PC-3 (cell line): ENCODE measurements around the gene MAG. TPM values are rescaled to one million over a fixed set of nuclear protein-coding genes. Genes with fewer than 3 reads are reported as not detected.

Experiments used
- ATAC-seq: fragments of 200-7000 bp; cut with Tn5 transposase; 2 replicates; pipeline ENCODE4 v1.9.1; 2020; ENCODE audit warnings: mild to moderate bottlenecking, moderate library complexity
- BruUV-seq: library from RNA; stranded (reverse); fragments of 400-500 nt; replicated peaks from 2 replicates; lab custom pipeline; 2021; lab: Mats Ljungman, UMichigan
- CTCF ChIA-PET: fragments of 300-600 bp; sonication (Branson Sonifier 250); formaldehyde crosslinking; loops from one replicate; lab custom pipeline; 2022; ENCODE audit warnings: antibody characterized with exemption; lab: Charles Lee
- POLR2A ChIA-PET: fragments of 300-600 bp; sonication (Branson Sonifier 250); formaldehyde crosslinking; loops from one replicate; lab custom pipeline; 2022; ENCODE audit warnings: antibody characterized with exemption; ENCODE audit not compliant: unreplicated experiment; lab: Charles Lee
- DNase-seq: peaks from one replicate; pipeline ENCODE4 v3.0.0-alpha.2; 2015
- H2AFZ ChIP-seq: fragments of 300-600 bp; sonication (generic); 2 replicates; pipeline ENCODE4 v1.6.0; 2016; ENCODE audit warnings: antibody characterized with exemption, low read length
- H3F3A ChIP-seq: fragments of 300-600 bp; sonication (generic); one replicate; pipeline ENCODE4 v1.6.0; 2017; ENCODE audit warnings: antibody characterized with exemption, low read length, control low read depth, mild to moderate bottlenecking; ENCODE audit not compliant: unreplicated experiment
- H3K27ac ChIP-seq: fragments of 300-600 bp; sonication (generic); 2 replicates; pipeline ENCODE4 v1.5.1; 2016; ENCODE audit warnings: mild to moderate bottlenecking, low read length
- H3K27me3 ChIP-seq: fragments of 300-600 bp; sonication (generic); 2 replicates; pipeline ENCODE4 v1.6.1; 2016; ENCODE audit warnings: low read length, mixed read lengths
- H3K36me3 ChIP-seq: fragments of 300-600 bp; sonication (generic); 2 replicates; pipeline ENCODE4 v1.6.1; 2016; ENCODE audit warnings: low read depth, mixed run types, low read length, mixed read lengths
- H3K4me1 ChIP-seq: fragments of 300-600 bp; sonication (generic); 2 replicates; pipeline ENCODE4 v1.5.1; 2016; ENCODE audit warnings: low read length; ENCODE audit not compliant: insufficient read depth
- H3K4me2 ChIP-seq: fragments of 300-600 bp; sonication (generic); 2 replicates; pipeline ENCODE4 v1.6.0; 2016; ENCODE audit warnings: low read length
- H3K4me3 ChIP-seq: fragments of 300-600 bp; sonication (generic); 2 replicates; pipeline ENCODE4 v1.5.1; 2016; ENCODE audit warnings: mild to moderate bottlenecking, low read length, mixed read lengths
- H3K79me2 ChIP-seq: fragments of 300-600 bp; sonication (generic); 2 replicates; pipeline ENCODE4 v1.6.1; 2017; ENCODE audit warnings: low read length, mixed read lengths
- H3K9ac ChIP-seq: fragments of 300-600 bp; sonication (generic); 2 replicates; pipeline ENCODE4 v1.6.0; 2016; ENCODE audit warnings: mild to moderate bottlenecking, low read length
- H3K9me2 ChIP-seq: fragments of 300-600 bp; sonication (generic); replicated peaks from 2 replicates; pipeline ENCODE4 v1.6.1; 2016; ENCODE audit warnings: mixed run types, low read length, mixed read lengths
- H3K9me3 ChIP-seq: fragments of 300-600 bp; sonication (generic); 2 replicates; pipeline ENCODE4 v1.6.1; 2016; ENCODE audit warnings: low read length, mixed read lengths
- H4K20me1 ChIP-seq: fragments of 300-600 bp; sonication (generic); 2 replicates; pipeline ENCODE4 v1.6.1; 2016; ENCODE audit warnings: low read length, mixed read lengths
- EZH2 ChIP-seq: fragments of 300-600 bp; sonication (generic); IDR thresholded peaks from one replicate; pipeline ENCODE4 v1.6.1; 2017; ENCODE audit warnings: antibody characterized with exemption, mild to moderate bottlenecking, low read length; ENCODE audit not compliant: unreplicated experiment
- EZH2phosphoT487 ChIP-seq: fragments of 300-600 bp; sonication (generic); IDR thresholded peaks from 2 replicates; pipeline ENCODE4 v1.6.1; 2018; ENCODE audit warnings: mild to moderate bottlenecking, antibody characterized with exemption, low read length, borderline replicate concordance
- intact Hi-C: fragments of 100-400 bp; cut with micrococcal nuclease; formaldehyde crosslinking; loops from 2 replicates; pipeline ENCODE4 v1.9.0; 2023
- total RNA-seq: library from RNA; depleted of rRNA; stranded (reverse); fragments of >200 nt; gene quantifications from 2 replicates; pipeline ENCODE4 v1.2.3, GENCODE V29; 2014
- TF ChIP-seq, protein P1 (sequence below): fragments of 300-600 bp; sonication (generic); conservative IDR thresholded peaks from 2 replicates; pipeline ENCODE4 v1.5.1; 2017; ENCODE audit warnings: antibody characterized with exemption, low read depth, mild to moderate bottlenecking, low read length

The MAG gene
- total RNA-seq, 1 experiment from 2014 or later, result not detected

DNA sequence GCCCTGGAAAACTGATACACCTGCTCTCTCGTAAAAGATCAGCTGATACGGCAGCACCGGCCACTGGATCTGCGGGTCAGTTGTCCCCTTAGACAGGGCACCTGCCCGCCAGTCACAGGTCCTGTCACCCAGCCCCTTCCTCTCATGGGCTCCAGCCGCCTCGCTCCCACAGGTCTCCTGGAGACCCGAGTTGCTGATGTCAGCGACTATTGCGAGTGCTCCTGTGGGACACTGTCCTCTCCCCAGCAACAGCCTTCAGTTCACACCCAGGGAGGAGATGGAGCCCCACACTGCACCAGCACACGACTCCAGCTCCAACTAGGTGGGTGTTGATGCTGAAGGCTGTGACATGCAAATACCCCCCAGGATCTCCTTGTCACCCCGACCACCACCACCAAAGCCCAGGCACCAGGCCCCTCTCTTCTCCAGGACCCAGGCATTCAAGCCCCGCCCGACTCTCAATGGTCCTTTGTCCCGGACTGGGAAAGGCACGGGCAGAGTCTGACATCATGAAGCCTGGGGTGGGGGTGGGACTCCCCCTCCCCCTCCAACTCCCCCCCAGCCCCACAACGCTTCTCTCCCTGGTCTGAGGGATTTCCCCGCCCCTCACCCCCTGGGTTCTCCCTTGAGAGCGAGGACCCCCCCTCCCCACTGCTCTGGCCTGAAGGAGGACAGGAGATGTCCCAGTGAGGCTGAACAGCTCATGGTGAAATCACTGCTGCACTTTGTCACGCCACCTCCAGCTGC is 1.4 kb upstream of the MAG start:
- H2AFZ ChIP-seq, result no peak overlapping the region
- BruUV-seq, result no TSS peak
- H3K9me3 ChIP-seq, result no peaks in the 10 kb centered on the region
- H3K4me3 ChIP-seq, result no peak overlapping the region
- H3K27me3 ChIP-seq, result peaks cover 3% of the 10 kb centered on the region; the same call in 1 of the 2 replicates
- no peaks in the 10 kb centered on the region for H4K20me1 ChIP-seq
- H3K9ac ChIP-seq, result no peak overlapping the region
- peaks cover 7% of the 10 kb centered on the region; the same call in 1 of the 2 replicates for H3K4me1 ChIP-seq
- H3K79me2 ChIP-seq, result no peaks in the 10 kb centered on the region
- CTCF ChIA-PET, result no interaction called here
- POLR2A ChIA-PET, result no interaction called here
- H3K9me2 ChIP-seq, result no peaks in the 10 kb centered on the region
- H3F3A ChIP-seq, result no peaks in the 10 kb centered on the region
- no peak overlapping the region for H3K4me2 ChIP-seq
- no peak for DNase-seq
- intact Hi-C loops, result no loop called here
- no peak for ATAC-seq
- no peaks in the 10 kb centered on the region for H3K36me3 ChIP-seq
- H3K27ac ChIP-seq, result no peak overlapping the region
- no peak for TF ChIP-seq EZH2
- TF ChIP-seq, protein P1, sequence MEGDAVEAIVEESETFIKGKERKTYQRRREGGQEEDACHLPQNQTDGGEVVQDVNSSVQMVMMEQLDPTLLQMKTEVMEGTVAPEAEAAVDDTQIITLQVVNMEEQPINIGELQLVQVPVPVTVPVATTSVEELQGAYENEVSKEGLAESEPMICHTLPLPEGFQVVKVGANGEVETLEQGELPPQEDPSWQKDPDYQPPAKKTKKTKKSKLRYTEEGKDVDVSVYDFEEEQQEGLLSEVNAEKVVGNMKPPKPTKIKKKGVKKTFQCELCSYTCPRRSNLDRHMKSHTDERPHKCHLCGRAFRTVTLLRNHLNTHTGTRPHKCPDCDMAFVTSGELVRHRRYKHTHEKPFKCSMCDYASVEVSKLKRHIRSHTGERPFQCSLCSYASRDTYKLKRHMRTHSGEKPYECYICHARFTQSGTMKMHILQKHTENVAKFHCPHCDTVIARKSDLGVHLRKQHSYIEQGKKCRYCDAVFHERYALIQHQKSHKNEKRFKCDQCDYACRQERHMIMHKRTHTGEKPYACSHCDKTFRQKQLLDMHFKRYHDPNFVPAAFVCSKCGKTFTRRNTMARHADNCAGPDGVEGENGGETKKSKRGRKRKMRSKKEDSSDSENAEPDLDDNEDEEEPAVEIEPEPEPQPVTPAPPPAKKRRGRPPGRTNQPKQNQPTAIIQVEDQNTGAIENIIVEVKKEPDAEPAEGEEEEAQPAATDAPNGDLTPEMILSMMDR, result no peak
- TF ChIP-seq EZH2phosphoT487, result no peak

DNA sequence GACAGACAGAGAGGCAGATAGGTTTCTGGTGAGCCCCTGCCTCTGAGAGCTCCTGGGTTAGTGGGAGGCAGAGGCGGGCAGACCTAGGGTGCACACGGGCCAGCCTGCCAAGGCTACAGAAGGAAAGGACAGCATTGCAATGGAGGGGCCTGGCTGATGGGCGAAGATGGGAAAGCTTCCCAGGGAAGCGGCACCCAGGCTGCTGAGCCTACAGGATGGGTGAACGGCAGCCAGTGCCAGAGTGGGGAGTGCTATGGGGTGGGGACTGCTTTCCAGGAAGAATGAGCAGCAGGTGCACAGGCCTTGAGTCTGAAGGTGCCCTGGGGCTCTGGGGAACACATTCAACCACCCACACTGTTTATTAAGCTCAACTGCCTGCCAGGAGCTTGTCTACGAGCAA is 702 bp upstream of the MAG start:
- intact Hi-C loops, result no loop called here
- BruUV-seq, result no TSS peak
- POLR2A ChIA-PET, result no interaction called here
- ATAC-seq (no peak), DNase-seq (no peak)
- no peak overlapping the region for H3K4me3 ChIP-seq
- TF ChIP-seq EZH2, result no peak
- TF ChIP-seq, protein P1, result no peak
- no peaks in the 10 kb centered on the region for H4K20me1 ChIP-seq
- H3K4me2 ChIP-seq, result no peak overlapping the region
- no peak overlapping the region for H2AFZ ChIP-seq
- H3K36me3 ChIP-seq, result no peaks in the 10 kb centered on the region
- CTCF ChIA-PET, result no interaction called here
- no peaks in the 10 kb centered on the region for H3K79me2 ChIP-seq
- H3K9me3 ChIP-seq, result no peaks in the 10 kb centered on the region
- H3K9me2 ChIP-seq, result no peaks in the 10 kb centered on the region
- no peak overlapping the region for H3K9ac ChIP-seq
- H3F3A ChIP-seq, result no peaks in the 10 kb centered on the region
- H3K4me1 ChIP-seq, result peaks cover 7% of the 10 kb centered on the region; the same call in 1 of the 2 replicates
- peaks cover 3% of the 10 kb centered on the region; the same call in 1 of the 2 replicates for H3K27me3 ChIP-seq
- no peak overlapping the region for H3K27ac ChIP-seq
